SK-N-SH treated with all-trans-retinoic acid at 6 μM for 48 hours (cell line): Measurements from ENCODE around the gene SLC16A10.
"Not testable (repeated sequence)": the region's sequence is repeated elsewhere in the genome, so short reads cannot be mapped to it uniquely, and the experiment has no call there.

Experiments used
- ATAC-seq: fragments of 200-7000 bp; cut with Tn5 transposase; 3 replicates; pipeline ENCODE4 v1.9.1; 2020; ENCODE audit warnings: mild to moderate bottlenecking, moderate library complexity
- ARNTL ChIP-seq: fragments of 450-650 bp; formaldehyde crosslinking; IDR thresholded peaks from 2 replicates; pipeline ENCODE4 v1.5.0; 2020; ENCODE audit warnings: low read depth, mild to moderate bottlenecking, moderate library complexity, borderline replicate concordance
- CREB5 ChIP-seq: fragments of 250-450 bp; sonication (Bioruptor Pico); IDR thresholded peaks from 2 replicates; pipeline ENCODE4 v1.5.1; 2020; ENCODE audit warnings: low read depth, mild to moderate bottlenecking, moderate library complexity
- CSDC2 ChIP-seq: fragments of 250-450 bp; sonication (Bioruptor Pico); IDR thresholded peaks from 2 replicates; pipeline ENCODE4 v1.5.0; 2020; ENCODE audit warnings: mild to moderate bottlenecking, moderate library complexity
- CSRNP3 ChIP-seq: fragments of 250-450 bp; sonication (Bioruptor Pico); IDR thresholded peaks from 2 replicates; pipeline ENCODE4 v1.5.1; 2021; ENCODE audit warnings: mild to moderate bottlenecking, moderate library complexity
- ESRRG ChIP-seq: fragments of 250-450 bp; sonication (Bioruptor Pico); IDR thresholded peaks from 2 replicates; pipeline ENCODE4 v1.6.1; 2021; ENCODE audit warnings: mild to moderate bottlenecking
- GLIS3 ChIP-seq: fragments of 250-450 bp; sonication (Bioruptor Pico); IDR thresholded peaks from 2 replicates; pipeline ENCODE4 v1.5.0; 2020; ENCODE audit warnings: mild to moderate bottlenecking, moderate library complexity
- ISL1 ChIP-seq: fragments of 250-450 bp; sonication (Bioruptor Pico); IDR thresholded peaks from 2 replicates; pipeline ENCODE4 v2.1.2; 2022; ENCODE audit warnings: mild to moderate bottlenecking, moderate library complexity
- POU6F1 ChIP-seq: fragments of 250-450 bp; sonication (Bioruptor Pico); IDR thresholded peaks from 2 replicates; pipeline ENCODE4 v1.8.0; 2021; ENCODE audit warnings: low read depth, mild to moderate bottlenecking, moderate library complexity, borderline replicate concordance
- PPARA ChIP-seq: fragments of 250-450 bp; sonication (Bioruptor Pico); IDR thresholded peaks from 2 replicates; pipeline ENCODE4 v1.5.0; 2020; ENCODE audit warnings: mild to moderate bottlenecking, borderline replicate concordance
- RARB ChIP-seq: fragments of 250-450 bp; sonication (Bioruptor Pico); IDR thresholded peaks from 2 replicates; pipeline ENCODE4 v1.8.0; 2021; ENCODE audit warnings: mild to moderate bottlenecking, moderate library complexity
- TCF4 ChIP-seq: fragments of 250-450 bp; sonication (Bioruptor Pico); IDR thresholded peaks from 2 replicates; pipeline ENCODE4 v1.8.0; 2021; ENCODE audit warnings: mild to moderate bottlenecking, moderate library complexity, borderline replicate concordance
- TOX ChIP-seq: fragments of 250-450 bp; sonication (Bioruptor Pico); IDR thresholded peaks from 2 replicates; pipeline ENCODE4 v1.8.0; 2021; ENCODE audit warnings: mild to moderate bottlenecking, moderate library complexity, borderline replicate concordance
- TSHZ2 ChIP-seq: fragments of 250-450 bp; sonication (Bioruptor Pico); IDR thresholded peaks from 2 replicates; pipeline ENCODE4 v1.5.0; 2020; ENCODE audit warnings: mild to moderate bottlenecking, moderate library complexity
- ZC3H10 ChIP-seq: fragments of 250-450 bp; sonication (Bioruptor Pico); IDR thresholded peaks from 2 replicates; pipeline ENCODE4 v1.5.1; 2021; ENCODE audit warnings: mild to moderate bottlenecking, moderate library complexity
- ZFP3 ChIP-seq: fragments of 250-450 bp; sonication (Bioruptor Pico); IDR thresholded peaks from 2 replicates; pipeline ENCODE4 v1.5.0; 2020; ENCODE audit warnings: mild to moderate bottlenecking, moderate library complexity
- ZFP30 ChIP-seq: fragments of 450-650 bp; formaldehyde crosslinking; IDR thresholded peaks from 2 replicates; pipeline ENCODE4 v1.5.0; 2022; ENCODE audit warnings: mild to moderate bottlenecking, moderate library complexity
- ZNF565 ChIP-seq: fragments of 450-650 bp; formaldehyde crosslinking; conservative IDR thresholded peaks from 2 replicates; pipeline ENCODE4 v1.5.0; 2020; ENCODE audit warnings: low read depth, mild to moderate bottlenecking, moderate library complexity
- ZNF70 ChIP-seq: fragments of 450-650 bp; formaldehyde crosslinking; IDR thresholded peaks from 2 replicates; pipeline ENCODE4 v1.5.0; 2020; ENCODE audit warnings: mild to moderate bottlenecking, moderate library complexity
- ZNF8 ChIP-seq: fragments of 450-650 bp; formaldehyde crosslinking; IDR thresholded peaks from 2 replicates; pipeline ENCODE4 v1.5.0; 2020; ENCODE audit warnings: mild to moderate bottlenecking, moderate library complexity

The SLC16A10 gene

GRCh38 chr6:111190637-111191036, 103.3 kb downstream of the SLC16A10 start:
- TF ChIP-seq ZNF565 (CRISPR knock-in tag) (no peak), CSDC2 (no peak), TSHZ2 (CRISPR knock-in tag) (no peak), ZNF70 (CRISPR knock-in tag) (no peak), ZFP30 (no peak), RARB (CRISPR knock-in tag) (no peak), POU6F1 (CRISPR knock-in tag) (no peak), ESRRG (CRISPR knock-in tag) (no peak), TOX (no peak), ZNF8 (CRISPR knock-in tag) (no peak), ZC3H10 (CRISPR knock-in tag) (no peak), PPARA (CRISPR knock-in tag) (no peak), CSRNP3 (CRISPR knock-in tag) (no peak), TCF4 (no peak), CREB5 (CRISPR knock-in tag) (no peak), ARNTL (CRISPR knock-in tag) (no peak), ISL1 (CRISPR knock-in tag) (no peak)
- no peak for ATAC-seq

- not testable (repeated sequence) for ATAC-seq
Observed at GRCh38 chr6:111191136-111191535, 103.8 kb downstream of the SLC16A10 start.

GRCh38 chr6:111192911-111193555, 105.7 kb downstream of the SLC16A10 start:
- no peak for ATAC-seq

GRCh38 chr6:111195656-111196055, 108.4 kb downstream of the SLC16A10 start:
- no peak for TF ChIP-seq ZFP3
- TF ChIP-seq ZFP30 = no peak
- TF ChIP-seq RARB (CRISPR knock-in tag) = no peak
- no peak for TF ChIP-seq GLIS3 (CRISPR knock-in tag)
- TF ChIP-seq ISL1 (CRISPR knock-in tag) = no peak
- TF ChIP-seq CREB5 (CRISPR knock-in tag) = no peak
- TF ChIP-seq TOX = no peak
- TF ChIP-seq ZNF70 (CRISPR knock-in tag) = no peak
- no peak for TF ChIP-seq ARNTL (CRISPR knock-in tag)
- no peak for ATAC-seq

More at GRCh38 chr6:111192911-111193555, 105.7 kb downstream of the SLC16A10 start:
- TF ChIP-seq ZC3H10 (CRISPR knock-in tag) (no peak), POU6F1 (CRISPR knock-in tag) (no peak), PPARA (CRISPR knock-in tag) (no peak)
